HEK293 (cell line): ENCODE measurements around the gene DSCAML1.

ENCODE experiments used
- TCF7L2 ChIP-seq: IDR thresholded peaks from 2 replicates; pipeline ENCODE4 v1.6.1; 2011; ENCODE audit warnings: low read depth, mild to moderate bottlenecking, inconsistent platforms, low read length, moderate library complexity, borderline replicate concordance
- ZNF140 ChIP-seq: fragments of 450-650 bp; formaldehyde crosslinking; IDR thresholded peaks from 2 replicates; pipeline ENCODE4 v1.5.1; 2016; ENCODE audit warnings: missing biosample characterization, missing genetic modification characterization
- ZNF302 ChIP-seq: fragments of 450-650 bp; formaldehyde crosslinking; IDR thresholded peaks from 2 replicates; pipeline ENCODE4 v1.5.1; 2016; ENCODE audit warnings: missing biosample characterization, missing genetic modification characterization, low read depth
- ZNF571 ChIP-seq: fragments of 450-650 bp; formaldehyde crosslinking; IDR thresholded peaks from 2 replicates; pipeline ENCODE4 v1.5.0; 2017; ENCODE audit warnings: missing biosample characterization, missing genetic modification characterization
- ZNF747 ChIP-seq: fragments of 450-650 bp; formaldehyde crosslinking; IDR thresholded peaks from 2 replicates; pipeline ENCODE4 v1.5.1; 2016; ENCODE audit warnings: missing biosample characterization, missing genetic modification characterization
- TF ChIP-seq, protein P1 (sequence below): fragments of 450-650 bp; formaldehyde crosslinking; IDR thresholded peaks from 2 replicates; pipeline ENCODE4 v1.5.1; 2016; ENCODE audit warnings: missing biosample characterization, missing genetic modification characterization
- TF ChIP-seq, protein P2 (sequence below): sonication (generic); formaldehyde crosslinking; IDR thresholded peaks from 2 replicates; pipeline ENCODE4 v1.8.1; 2022; ENCODE audit warnings: mild to moderate bottlenecking, moderate library complexity, missing genetic modification reagents
- TF ChIP-seq, protein P3 (sequence below): fragments of 450-650 bp; formaldehyde crosslinking; optimal IDR thresholded peaks from 2 replicates; pipeline ENCODE3; 2016; ENCODE audit warnings: missing biosample characterization, mild to moderate bottlenecking, missing genetic modification characterization
- TF ChIP-seq, protein P4 (sequence below): fragments of 450-650 bp; formaldehyde crosslinking; IDR thresholded peaks from 2 replicates; pipeline ENCODE4 v1.5.1; 2016; ENCODE audit warnings: missing biosample characterization, missing genetic modification characterization

DNA sequence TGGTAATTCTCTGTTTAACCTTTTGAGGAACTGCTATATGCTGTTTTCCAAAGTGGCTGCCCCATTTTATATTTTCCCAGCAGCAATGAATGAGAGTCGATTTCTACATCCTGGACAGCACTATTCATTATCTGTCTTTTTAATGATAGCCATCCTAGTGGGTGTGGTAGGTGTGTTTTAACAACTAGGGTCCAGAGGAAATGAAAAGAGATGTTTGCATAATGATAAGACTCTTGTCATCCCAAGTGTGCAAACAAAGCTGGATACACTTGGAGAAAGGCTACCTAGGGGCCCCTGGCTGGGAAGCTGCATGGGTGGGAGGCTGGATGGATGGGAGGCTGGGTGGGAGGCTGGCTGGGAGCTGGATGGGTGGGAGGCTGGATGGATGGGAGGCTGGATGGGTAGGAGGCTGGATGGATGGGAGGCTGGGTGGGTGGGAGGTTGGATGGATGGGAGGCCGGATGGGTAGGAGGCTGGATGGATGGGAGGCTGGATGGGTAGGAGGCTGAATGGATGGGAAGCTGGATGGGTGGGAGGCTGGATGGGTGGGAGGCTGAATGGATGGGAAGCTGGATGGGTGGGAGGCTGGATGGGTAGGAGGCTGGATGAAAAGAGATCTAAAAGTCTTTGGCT lies 158.0 kb downstream of the DSCAML1 start:
- no peak for TF ChIP-seq ZNF140 (tag by site-specific recombination)
- TF ChIP-seq, protein P1, sequence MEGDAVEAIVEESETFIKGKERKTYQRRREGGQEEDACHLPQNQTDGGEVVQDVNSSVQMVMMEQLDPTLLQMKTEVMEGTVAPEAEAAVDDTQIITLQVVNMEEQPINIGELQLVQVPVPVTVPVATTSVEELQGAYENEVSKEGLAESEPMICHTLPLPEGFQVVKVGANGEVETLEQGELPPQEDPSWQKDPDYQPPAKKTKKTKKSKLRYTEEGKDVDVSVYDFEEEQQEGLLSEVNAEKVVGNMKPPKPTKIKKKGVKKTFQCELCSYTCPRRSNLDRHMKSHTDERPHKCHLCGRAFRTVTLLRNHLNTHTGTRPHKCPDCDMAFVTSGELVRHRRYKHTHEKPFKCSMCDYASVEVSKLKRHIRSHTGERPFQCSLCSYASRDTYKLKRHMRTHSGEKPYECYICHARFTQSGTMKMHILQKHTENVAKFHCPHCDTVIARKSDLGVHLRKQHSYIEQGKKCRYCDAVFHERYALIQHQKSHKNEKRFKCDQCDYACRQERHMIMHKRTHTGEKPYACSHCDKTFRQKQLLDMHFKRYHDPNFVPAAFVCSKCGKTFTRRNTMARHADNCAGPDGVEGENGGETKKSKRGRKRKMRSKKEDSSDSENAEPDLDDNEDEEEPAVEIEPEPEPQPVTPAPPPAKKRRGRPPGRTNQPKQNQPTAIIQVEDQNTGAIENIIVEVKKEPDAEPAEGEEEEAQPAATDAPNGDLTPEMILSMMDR (tag by site-specific recombination), result no peak
- TF ChIP-seq TCF7L2, result no peak
- TF ChIP-seq, protein P2, sequence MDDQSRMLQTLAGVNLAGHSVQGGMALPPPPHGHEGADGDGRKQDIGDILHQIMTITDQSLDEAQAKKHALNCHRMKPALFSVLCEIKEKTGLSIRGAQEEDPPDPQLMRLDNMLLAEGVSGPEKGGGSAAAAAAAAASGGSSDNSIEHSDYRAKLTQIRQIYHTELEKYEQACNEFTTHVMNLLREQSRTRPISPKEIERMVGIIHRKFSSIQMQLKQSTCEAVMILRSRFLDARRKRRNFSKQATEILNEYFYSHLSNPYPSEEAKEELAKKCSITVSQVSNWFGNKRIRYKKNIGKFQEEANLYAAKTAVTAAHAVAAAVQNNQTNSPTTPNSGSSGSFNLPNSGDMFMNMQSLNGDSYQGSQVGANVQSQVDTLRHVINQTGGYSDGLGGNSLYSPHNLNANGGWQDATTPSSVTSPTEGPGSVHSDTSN (CRISPR knock-in tag), result no peak
- no peak for TF ChIP-seq ZNF571 (tag by site-specific recombination)
- no peak for TF ChIP-seq ZNF302 (tag by site-specific recombination)
- TF ChIP-seq, protein P3, sequence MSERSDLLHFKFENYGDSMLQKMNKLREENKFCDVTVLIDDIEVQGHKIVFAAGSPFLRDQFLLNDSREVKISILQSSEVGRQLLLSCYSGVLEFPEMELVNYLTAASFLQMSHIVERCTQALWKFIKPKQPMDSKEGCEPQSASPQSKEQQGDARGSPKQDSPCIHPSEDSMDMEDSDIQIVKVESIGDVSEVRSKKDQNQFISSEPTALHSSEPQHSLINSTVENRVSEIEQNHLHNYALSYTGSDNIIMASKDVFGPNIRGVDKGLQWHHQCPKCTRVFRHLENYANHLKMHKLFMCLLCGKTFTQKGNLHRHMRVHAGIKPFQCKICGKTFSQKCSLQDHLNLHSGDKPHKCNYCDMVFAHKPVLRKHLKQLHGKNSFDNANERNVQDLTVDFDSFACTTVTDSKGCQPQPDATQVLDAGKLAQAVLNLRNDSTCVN, result no peak
- TF ChIP-seq, protein P4, sequence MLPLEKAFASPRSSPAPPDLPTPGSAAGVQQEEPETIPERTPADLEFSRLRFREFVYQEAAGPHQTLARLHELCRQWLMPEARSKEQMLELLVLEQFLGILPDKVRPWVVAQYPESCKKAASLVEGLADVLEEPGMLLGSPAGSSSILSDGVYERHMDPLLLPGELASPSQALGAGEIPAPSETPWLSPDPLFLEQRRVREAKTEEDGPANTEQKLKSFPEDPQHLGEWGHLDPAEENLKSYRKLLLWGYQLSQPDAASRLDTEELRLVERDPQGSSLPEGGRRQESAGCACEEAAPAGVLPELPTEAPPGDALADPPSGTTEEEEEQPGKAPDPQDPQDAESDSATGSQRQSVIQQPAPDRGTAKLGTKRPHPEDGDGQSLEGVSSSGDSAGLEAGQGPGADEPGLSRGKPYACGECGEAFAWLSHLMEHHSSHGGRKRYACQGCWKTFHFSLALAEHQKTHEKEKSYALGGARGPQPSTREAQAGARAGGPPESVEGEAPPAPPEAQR (tag by site-specific recombination), result no peak
- no peak for TF ChIP-seq ZNF747 (tag by site-specific recombination)
